K562 (cell line): ENCODE data around the gene USP7.
"Not testable (repeated sequence)": the region's sequence is repeated elsewhere in the genome, so short reads cannot be mapped to it uniquely, and the experiment has no call there.

Experiments used
- CBX8 ChIP-seq: fragments of 200-600 bp; sonication (generic); IDR thresholded peaks from 2 replicates; pipeline ENCODE4 v1.6.1; 2012; ENCODE audit warnings: borderline replicate concordance, mixed run types, low read depth, mild to moderate bottlenecking, moderate library complexity, mixed read lengths, low read length, control low read depth, inconsistent platforms; ENCODE audit not compliant: poor library complexity, severe bottlenecking; ENCODE audit errors: extremely low read depth
- FOXM1 ChIP-seq, 2 experiments: fragments of 450-650 bp in 1 of 2; sonication (generic) in 1 of 2; formaldehyde crosslinking in 1 of 2; IDR thresholded peaks; 2 replicates each; pipeline versions ENCODE4 v1.6.1 to v1.9.0; 2017 to 2022; ENCODE audit warnings: low read depth in 2 of 2, mild to moderate bottlenecking in 2 of 2, missing genetic modification reagents in 1 of 2, moderate library complexity in 1 of 2
- GMEB1 ChIP-seq: fragments of 250-450 bp; sonication (Bioruptor Pico); IDR thresholded peaks from 2 replicates; pipeline ENCODE4 v1.4.0; 2020; ENCODE audit warnings: mild to moderate bottlenecking
- ZNF589 ChIP-seq: fragments of 200-800 bp; sonication (Bioruptor generic); IDR thresholded peaks from 2 replicates; pipeline ENCODE4 v1.6.1; 2016; ENCODE audit warnings: low read depth, missing genetic modification characterization, missing compliant biosample characterization

- not testable (repeated sequence) for TF ChIP-seq CBX8; FOXM1 (IDR thresholded peaks at IDR 0.05; ENCODE audit: low read depth); FOXM1 (CRISPR knock-in tag; IDR thresholded peaks at IDR 0.05; ENCODE audit: low read depth); ZNF589 (CRISPR knock-in tag); GMEB1
Measured at GRCh38 chr16:8968054-8968453, 4.3 kb upstream of the USP7 start.
